Karpas-422 (cell line): ENCODE results near the gene DEUP1. TPM values are rescaled to one million over a fixed set of nuclear protein-coding genes. Genes with fewer than 3 reads are reported as not detected.

ENCODE experiments used
- DNase-seq: peaks from one replicate; pipeline ENCODE4 v3.0.0-alpha.2; 2015
- H2AFZ ChIP-seq: fragments of 200-600 bp; sonication (generic); 2 replicates; pipeline ENCODE4 v1.6.1; 2014; ENCODE audit warnings: antibody characterized with exemption, low read length, mixed read lengths
- H3K27ac ChIP-seq: fragments of 200-600 bp; sonication (generic); 2 replicates; pipeline ENCODE4 v1.5.1; 2014; ENCODE audit warnings: mild to moderate bottlenecking, low read length, moderate library complexity
- H3K27me3 ChIP-seq: fragments of 200-600 bp; sonication (generic); 2 replicates; pipeline ENCODE4 v1.6.1; 2014; ENCODE audit warnings: low read length, mixed read lengths
- H3K36me3 ChIP-seq: fragments of 200-600 bp; sonication (generic); 2 replicates; pipeline ENCODE4 v1.6.1; 2014; ENCODE audit warnings: low read length, mixed read lengths; ENCODE audit not compliant: insufficient read depth
- H3K4me1 ChIP-seq: fragments of 200-600 bp; sonication (generic); 2 replicates; pipeline ENCODE4 v1.6.1; 2014; ENCODE audit warnings: mild to moderate bottlenecking, low read length, mixed read lengths
- H3K4me2 ChIP-seq: fragments of 200-600 bp; sonication (generic); 2 replicates; pipeline ENCODE4 v1.6.1; 2014; ENCODE audit warnings: low read length, low read depth, mild to moderate bottlenecking; ENCODE audit not compliant: poor library complexity, severe bottlenecking
- H3K4me3 ChIP-seq: fragments of 200-600 bp; sonication (generic); 2 replicates; pipeline ENCODE4 v1.5.1; 2014; ENCODE audit warnings: mild to moderate bottlenecking, antibody characterized with exemption, low read length, mixed read lengths
- H3K79me2 ChIP-seq: fragments of 200-600 bp; sonication (generic); 2 replicates; pipeline ENCODE4 v1.6.1; 2014; ENCODE audit warnings: mild to moderate bottlenecking, low read length, mixed read lengths
- H3K9ac ChIP-seq: fragments of 200-600 bp; sonication (generic); 2 replicates; pipeline ENCODE4 v1.6.0; 2014; ENCODE audit warnings: low read length
- H3K9me2 ChIP-seq: fragments of 200-600 bp; sonication (generic), shearing (Covaris generic); replicated peaks from 2 replicates; pipeline ENCODE4 v1.6.0; 2014; ENCODE audit warnings: mild to moderate bottlenecking, low read length, moderate library complexity; ENCODE audit not compliant: insufficient read depth
- H3K9me3 ChIP-seq: fragments of 300-700, 200-600 bp; sonication (generic); 2 replicates; pipeline ENCODE4 v1.6.1; 2014; ENCODE audit warnings: low read length, mixed read lengths
- H4K20me1 ChIP-seq: fragments of 200-600 bp; sonication (generic); 2 replicates; pipeline ENCODE4 v1.6.1; 2014; ENCODE audit warnings: mild to moderate bottlenecking, antibody characterized with exemption, low read length, low read depth; ENCODE audit not compliant: insufficient read depth
- total RNA-seq: library from RNA; depleted of rRNA; stranded (reverse); fragments of >200 nt; shearing (Covaris generic); gene quantifications from 2 replicates; pipeline ENCODE4 v1.2.3, GENCODE V29; 2014; ENCODE audit warnings: low replicate concordance

Gene DEUP1
- total RNA-seq, 1 experiment from 2014 or later, result not detected

- Histone ChIP-seq H4K20me1 (no peaks in the 10 kb centered on the region), H3K4me3 (no peak overlapping the region), H3K9me3 (no peaks in the 10 kb centered on the region), H2AFZ (no peak overlapping the region), H3K4me1 (no peaks in the 10 kb centered on the region), H3K79me2 (no peaks in the 10 kb centered on the region), H3K27me3 (peaks cover 2% of the 10 kb centered on the region; the same call in 1 of the 2 replicates), H3K9ac (no peak overlapping the region), H3K9me2 (no peaks in the 10 kb centered on the region), H3K36me3 (no peaks in the 10 kb centered on the region), H3K4me2 (no peak overlapping the region), H3K27ac (no peak overlapping the region)
- no peak for DNase-seq
Observed at GRCh38 chr11:93326681-93327080, 3.9 kb upstream of the DEUP1 start.

GRCh38 chr11:93329936-93330445 is 551 bp upstream of the DEUP1 start:
- Histone ChIP-seq H4K20me1 (no peaks in the 10 kb centered on the region), H3K9ac (no peak overlapping the region), H3K27ac (no peak overlapping the region), H3K4me2 (no peak overlapping the region), H3K9me2 (no peaks in the 10 kb centered on the region), H3K4me1 (no peaks in the 10 kb centered on the region), H3K79me2 (no peaks in the 10 kb centered on the region), H3K9me3 (no peaks in the 10 kb centered on the region), H3K36me3 (no peaks in the 10 kb centered on the region), H2AFZ (no peak overlapping the region), H3K27me3 (no peaks in the 10 kb centered on the region), H3K4me3 (no peak overlapping the region)
- no peak for DNase-seq

GRCh38 chr11:93340223-93340622 is 9.7 kb downstream of the DEUP1 start:
- Histone ChIP-seq H3K79me2 (no peaks in the 10 kb centered on the region), H3K4me3 (no peak overlapping the region), H3K4me1 (peaks cover 8% of the 10 kb centered on the region), H3K9me2 (no peaks in the 10 kb centered on the region), H3K9ac (no peak overlapping the region), H3K9me3 (no peaks in the 10 kb centered on the region), H3K36me3 (no peaks in the 10 kb centered on the region), H4K20me1 (no peaks in the 10 kb centered on the region), H3K27ac (no peak overlapping the region), H3K4me2 (no peak overlapping the region), H2AFZ (no peak overlapping the region), H3K27me3 (no peaks in the 10 kb centered on the region)
- peak; percentile 65 for DNase-seq

- H3K79me2 ChIP-seq, result no peaks in the 10 kb centered on the region
- peaks cover 7% of the 10 kb centered on the region for H3K4me1 ChIP-seq
- H4K20me1 ChIP-seq, result no peaks in the 10 kb centered on the region
- H3K4me3 ChIP-seq, result no peak overlapping the region
- no peak overlapping the region for H3K4me2 ChIP-seq
- no peak overlapping the region for H3K9ac ChIP-seq
- H2AFZ ChIP-seq, result no peak overlapping the region
- H3K9me3 ChIP-seq, result no peaks in the 10 kb centered on the region
- H3K9me2 ChIP-seq, result no peaks in the 10 kb centered on the region
- H3K27me3 ChIP-seq, result no peaks in the 10 kb centered on the region
- H3K36me3 ChIP-seq, result no peaks in the 10 kb centered on the region
- no peak overlapping the region for H3K27ac ChIP-seq
- DNase-seq, result no peak
Observed at GRCh38 chr11:93344855-93345333, 14.4 kb downstream of the DEUP1 start.

- Histone ChIP-seq H4K20me1 (no peaks in the 10 kb centered on the region), H3K4me2 (no peak overlapping the region), H3K9me3 (no peaks in the 10 kb centered on the region), H3K27ac (no peak overlapping the region), H3K9ac (no peak overlapping the region), H3K79me2 (no peaks in the 10 kb centered on the region), H3K36me3 (no peaks in the 10 kb centered on the region), H2AFZ (no peak overlapping the region), H3K27me3 (no peaks in the 10 kb centered on the region), H3K9me2 (no peaks in the 10 kb centered on the region), H3K4me3 (no peak overlapping the region), H3K4me1 (no peaks in the 10 kb centered on the region)
- DNase-seq, result no peak
Observed at GRCh38 chr11:93348930-93349329, 18.4 kb downstream of the DEUP1 start.

- H3K4me3 ChIP-seq, result no peak overlapping the region
- no peak overlapping the region for H3K4me2 ChIP-seq
- H3K27me3 ChIP-seq, result no peaks in the 10 kb centered on the region
- no peak overlapping the region for H3K27ac ChIP-seq
- H3K9me3 ChIP-seq, result no peaks in the 10 kb centered on the region
- no peaks in the 10 kb centered on the region for H3K9me2 ChIP-seq
- H4K20me1 ChIP-seq, result no peaks in the 10 kb centered on the region
- no peak overlapping the region for H3K9ac ChIP-seq
- DNase-seq, result no peak
- no peaks in the 10 kb centered on the region for H3K36me3 ChIP-seq
- no peak overlapping the region for H2AFZ ChIP-seq
- no peaks in the 10 kb centered on the region for H3K79me2 ChIP-seq
- no peaks in the 10 kb centered on the region for H3K4me1 ChIP-seq
Observed at GRCh38 chr11:93350835-93351234, 20.3 kb downstream of the DEUP1 start.

DNA sequence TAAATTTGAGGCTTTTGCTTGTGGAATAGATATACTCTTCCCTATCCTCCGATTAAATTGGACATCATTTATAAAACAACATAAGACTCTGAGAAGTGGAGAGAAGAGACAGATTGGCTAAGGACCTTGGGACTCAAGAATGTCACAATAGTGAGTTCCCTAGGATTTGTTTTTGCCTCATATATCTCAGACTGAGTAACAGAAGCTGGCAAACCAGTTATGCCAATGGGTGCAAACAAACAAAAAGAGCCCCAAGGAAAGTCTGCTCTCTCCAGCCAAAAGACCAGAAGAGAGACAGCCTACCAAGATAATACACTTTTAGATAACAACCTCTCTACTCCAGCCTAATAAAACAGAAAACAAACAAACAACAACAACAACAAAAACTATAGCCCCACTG is 28.9 kb downstream of the DEUP1 start:
- Histone ChIP-seq H3K36me3 (no peaks in the 10 kb centered on the region), H3K9me3 (peaks cover 9% of the 10 kb centered on the region; the same call in 1 of the 2 replicates), H3K4me3 (no peak overlapping the region), H3K79me2 (no peaks in the 10 kb centered on the region), H3K4me1 (no peaks in the 10 kb centered on the region), H2AFZ (no peak overlapping the region), H3K4me2 (no peak overlapping the region), H4K20me1 (no peaks in the 10 kb centered on the region), H3K27me3 (no peaks in the 10 kb centered on the region), H3K27ac (no peak overlapping the region), H3K9me2 (0 out of 2 replicates have a peak, but pooled peaks cover 3% of the 10 kb centered on the region), H3K9ac (no peak overlapping the region)
- no peak for DNase-seq

DNA sequence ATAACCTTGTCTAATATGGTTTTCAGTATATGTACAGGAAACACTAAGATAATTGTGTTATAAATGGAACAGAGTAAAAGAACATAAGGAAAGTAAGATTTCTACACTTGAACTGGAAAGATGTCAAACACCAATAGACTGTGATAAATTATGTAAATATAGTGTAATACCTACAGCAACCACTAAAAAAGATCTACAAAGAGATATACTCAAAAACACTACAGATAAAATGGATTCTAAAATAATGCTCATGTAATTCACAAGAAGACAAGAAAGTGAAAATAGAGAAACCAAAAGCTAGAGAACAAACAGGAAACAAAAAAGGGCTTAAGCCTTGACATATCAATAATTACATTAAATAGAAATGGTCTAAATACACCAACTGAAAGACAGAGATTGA is 30.9 kb downstream of the DEUP1 start:
- H3K9me3 ChIP-seq, result peaks cover 9% of the 10 kb centered on the region; the same call in 1 of the 2 replicates
- no peak overlapping the region for H3K9ac ChIP-seq
- no peaks in the 10 kb centered on the region for H4K20me1 ChIP-seq
- H3K4me2 ChIP-seq, result no peak overlapping the region
- no peaks in the 10 kb centered on the region for H3K4me1 ChIP-seq
- H3K79me2 ChIP-seq, result no peaks in the 10 kb centered on the region
- no peak overlapping the region for H3K4me3 ChIP-seq
- no peaks in the 10 kb centered on the region for H3K36me3 ChIP-seq
- no peaks in the 10 kb centered on the region for H3K27me3 ChIP-seq
- no peak overlapping the region for H2AFZ ChIP-seq
- no peak for DNase-seq
- 0 out of 2 replicates have a peak, but pooled peaks cover 3% of the 10 kb centered on the region for H3K9me2 ChIP-seq
- H3K27ac ChIP-seq, result no peak overlapping the region
